ENCODE data around the gene CIITA. TPM values are rescaled to one million over a fixed set of nuclear protein-coding genes. Genes with fewer than 3 reads are reported as not detected.
"Not testable (repeated sequence)": the region's sequence is repeated elsewhere in the genome, so short reads cannot be mapped to it uniquely, and the experiment has no call there.

Gene CIITA
- total RNA-seq = under 1 TPM; 0.12 to 0.29 TPM

- Mint-ChIP-seq H3K4me3 (no peak within 1 kb of the TSS), H3K36me3 (ENCODE audit: low read depth) (no peaks in the 10 kb centered on the region), H3K27ac (peak within 1 kb of the TSS; percentile 2), H3K4me1 (ENCODE audit: low read depth) (peaks cover 47% of the 10 kb centered on the region), H3K27me3 (ENCODE audit: low read depth) (peaks cover 77% of the 10 kb centered on the region), H3K9me3 (no peaks in the 10 kb centered on the region)
- peak; percentile 48 for DNase-seq
- CTCF ChIA-PET = no interaction called here
- intact Hi-C loops (cut with micrococcal nuclease) = no loop called here
Observed at GRCh38 chr16:10876799-10877341, at the start of gene CIITA. Gene CIITA, plus strand, starts transcription at chr16:10877202. Its CDS starts 129 bp downstream, at chr16:10877331.

DNA sequence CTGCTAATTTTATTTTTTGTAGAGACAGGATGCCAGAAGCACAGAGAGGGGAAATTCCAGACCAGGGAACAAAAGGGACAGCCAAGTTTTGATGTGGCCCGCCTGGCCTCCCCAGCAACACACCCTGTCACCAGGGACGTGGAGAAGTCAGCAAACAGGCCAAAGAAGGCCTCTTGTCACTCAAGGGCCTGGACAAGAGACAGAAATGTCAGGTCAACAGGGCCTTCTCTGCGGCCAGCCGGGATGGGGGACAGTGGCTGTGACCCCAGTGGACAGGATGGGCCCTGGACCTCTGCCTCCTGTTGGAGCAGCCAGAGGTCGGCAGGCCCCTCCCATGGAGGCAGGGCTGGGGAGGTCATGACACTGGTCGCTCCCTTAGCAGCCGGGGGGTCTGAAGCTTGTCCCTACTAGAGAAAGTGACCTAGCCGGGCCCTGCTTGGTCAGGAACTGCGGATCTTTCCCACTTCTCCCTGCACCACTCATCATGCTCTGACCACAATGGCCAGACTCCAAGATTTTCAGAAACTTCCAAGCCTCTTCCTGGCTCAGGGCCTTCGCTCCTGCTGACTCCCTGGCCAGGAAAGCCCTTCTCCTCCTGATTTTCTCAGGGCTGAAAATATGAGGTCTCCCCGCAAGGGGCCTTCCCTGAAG, 49.2 kb upstream of the CIITA start:
- Mint-ChIP-seq H3K4me3 (no peak overlapping the region), H3K36me3 (ENCODE audit: low read depth) (no peaks in the 10 kb centered on the region), H3K27ac (no peak overlapping the region), H3K27me3 (ENCODE audit: low read depth) (peaks cover 2% of the 10 kb centered on the region), H3K4me1 (ENCODE audit: low read depth) (no peaks in the 10 kb centered on the region), H3K9me3 (no peaks in the 10 kb centered on the region)
- intact Hi-C loops (cut with micrococcal nuclease) = no loop called here
- CTCF ChIA-PET = no interaction called here
- no peak for DNase-seq

DNA sequence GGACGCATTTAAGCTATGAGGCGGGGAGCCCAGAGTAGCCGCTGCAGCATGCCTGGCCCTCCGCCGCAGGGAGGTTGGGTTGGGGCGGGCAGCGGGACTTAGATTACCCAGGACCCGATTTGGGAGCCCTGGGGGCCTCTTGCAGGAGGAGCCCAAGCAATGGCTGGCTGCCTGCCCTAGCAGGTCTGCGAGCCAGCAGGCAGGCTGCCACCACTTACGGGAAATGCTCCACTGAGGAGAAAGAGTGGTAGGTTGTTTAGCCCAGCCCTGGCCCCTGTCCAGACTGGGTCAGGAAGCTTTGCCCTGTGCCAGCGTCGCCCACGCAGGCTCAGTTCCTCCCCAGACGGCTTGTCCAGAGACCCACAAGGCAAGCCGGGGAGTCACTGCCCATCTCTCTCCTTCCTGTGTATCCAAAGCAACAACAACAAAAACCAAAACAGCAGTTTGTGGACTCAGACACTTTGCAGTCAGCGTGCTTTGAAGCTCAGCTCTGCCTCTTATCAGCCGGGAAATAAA, 48.1 kb upstream of the CIITA start:
- DNase-seq = no peak
- intact Hi-C loops (cut with micrococcal nuclease) = no loop called here
- Mint-ChIP-seq H3K27ac (no peak overlapping the region), H3K4me1 (ENCODE audit: low read depth) (no peaks in the 10 kb centered on the region), H3K9me3 (no peaks in the 10 kb centered on the region), H3K4me3 (no peak overlapping the region), H3K36me3 (ENCODE audit: low read depth) (no peaks in the 10 kb centered on the region), H3K27me3 (ENCODE audit: low read depth) (peaks cover 2% of the 10 kb centered on the region)
- CTCF ChIA-PET = no interaction called here

- H3K4me3 Mint-ChIP-seq; intact Hi-C loops (cut with micrococcal nuclease); H3K27me3 Mint-ChIP-seq (ENCODE audit: low read depth); DNase-seq; H3K9me3 Mint-ChIP-seq; H3K27ac Mint-ChIP-seq; H3K4me1 Mint-ChIP-seq (ENCODE audit: low read depth); H3K36me3 Mint-ChIP-seq (ENCODE audit: low read depth); CTCF ChIA-PET: not testable (repeated sequence)
Observed at GRCh38 chr16:10829390-10830098, 47.5 kb upstream of the CIITA start.

GRCh38 chr16:10830240-10830639, 46.8 kb upstream of the CIITA start:
- H3K9me3 Mint-ChIP-seq; H3K36me3 Mint-ChIP-seq (ENCODE audit: low read depth); DNase-seq; CTCF ChIA-PET; intact Hi-C loops (cut with micrococcal nuclease); H3K4me3 Mint-ChIP-seq; H3K27me3 Mint-ChIP-seq (ENCODE audit: low read depth); H3K27ac Mint-ChIP-seq; H3K4me1 Mint-ChIP-seq (ENCODE audit: low read depth): not testable (repeated sequence)

- no peak for DNase-seq
- Mint-ChIP-seq H3K36me3 (ENCODE audit: low read depth) (no peaks in the 10 kb centered on the region), H3K27me3 (ENCODE audit: low read depth) (peaks cover 7% of the 10 kb centered on the region), H3K4me3 (no peak overlapping the region), H3K27ac (no peak overlapping the region), H3K9me3 (no peaks in the 10 kb centered on the region), H3K4me1 (ENCODE audit: low read depth) (no peaks in the 10 kb centered on the region)
- intact Hi-C loops (cut with micrococcal nuclease) = no loop called here
- CTCF ChIA-PET = no interaction called here
Observed at GRCh38 chr16:10831894-10832886, 44.8 kb upstream of the CIITA start.

- Mint-ChIP-seq H3K4me1 (ENCODE audit: low read depth) (no peaks in the 10 kb centered on the region), H3K4me3 (no peak overlapping the region), H3K9me3 (no peaks in the 10 kb centered on the region), H3K36me3 (ENCODE audit: low read depth) (no peaks in the 10 kb centered on the region), H3K27me3 (ENCODE audit: low read depth) (peaks cover 7% of the 10 kb centered on the region), H3K27ac (no peak overlapping the region)
- intact Hi-C loops (cut with micrococcal nuclease) = no loop called here
- DNase-seq = no peak
- CTCF ChIA-PET = no interaction called here
Observed at GRCh38 chr16:10833271-10833670, 43.7 kb upstream of the CIITA start.

GRCh38 chr16:10834130-10834529, 42.9 kb upstream of the CIITA start:
- no peaks in the 10 kb centered on the region for H3K36me3 Mint-ChIP-seq (ENCODE audit: low read depth)
- CTCF ChIA-PET = no interaction called here
- no peaks in the 10 kb centered on the region for H3K4me1 Mint-ChIP-seq (ENCODE audit: low read depth)
- intact Hi-C loops (cut with micrococcal nuclease) = no loop called here
- peaks cover 7% of the 10 kb centered on the region for H3K27me3 Mint-ChIP-seq (ENCODE audit: low read depth)
- no peak for DNase-seq
- H3K27ac Mint-ChIP-seq = no peak overlapping the region
- H3K9me3 Mint-ChIP-seq = no peaks in the 10 kb centered on the region
- no peak overlapping the region for H3K4me3 Mint-ChIP-seq

DNA sequence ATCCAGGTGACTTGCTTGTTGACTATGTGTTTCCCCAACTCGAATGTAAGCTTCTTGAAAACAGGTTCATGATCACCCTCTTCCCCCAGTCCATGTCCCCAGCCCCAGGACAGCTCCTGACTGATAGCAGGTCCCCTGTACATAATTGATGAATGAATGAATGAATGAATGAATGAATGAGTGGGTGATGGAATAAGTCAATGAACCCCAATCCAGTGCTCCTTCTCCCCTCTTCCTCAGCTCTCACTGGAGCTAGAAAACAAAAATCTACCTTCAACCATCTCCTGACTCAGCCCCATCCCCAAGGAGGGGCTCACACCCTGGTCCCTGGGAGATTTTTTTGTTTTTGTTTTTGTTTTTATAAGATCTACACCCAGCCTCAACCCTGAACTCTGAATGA, 42.2 kb upstream of the CIITA start:
- Mint-ChIP-seq H3K9me3 (no peaks in the 10 kb centered on the region), H3K4me3 (no peak overlapping the region), H3K27me3 (ENCODE audit: low read depth) (peaks cover 7% of the 10 kb centered on the region), H3K4me1 (ENCODE audit: low read depth) (no peaks in the 10 kb centered on the region), H3K27ac (no peak overlapping the region), H3K36me3 (ENCODE audit: low read depth) (no peaks in the 10 kb centered on the region)
- intact Hi-C loops (cut with micrococcal nuclease) = no loop called here
- CTCF ChIA-PET = no interaction called here
- no peak for DNase-seq

DNA sequence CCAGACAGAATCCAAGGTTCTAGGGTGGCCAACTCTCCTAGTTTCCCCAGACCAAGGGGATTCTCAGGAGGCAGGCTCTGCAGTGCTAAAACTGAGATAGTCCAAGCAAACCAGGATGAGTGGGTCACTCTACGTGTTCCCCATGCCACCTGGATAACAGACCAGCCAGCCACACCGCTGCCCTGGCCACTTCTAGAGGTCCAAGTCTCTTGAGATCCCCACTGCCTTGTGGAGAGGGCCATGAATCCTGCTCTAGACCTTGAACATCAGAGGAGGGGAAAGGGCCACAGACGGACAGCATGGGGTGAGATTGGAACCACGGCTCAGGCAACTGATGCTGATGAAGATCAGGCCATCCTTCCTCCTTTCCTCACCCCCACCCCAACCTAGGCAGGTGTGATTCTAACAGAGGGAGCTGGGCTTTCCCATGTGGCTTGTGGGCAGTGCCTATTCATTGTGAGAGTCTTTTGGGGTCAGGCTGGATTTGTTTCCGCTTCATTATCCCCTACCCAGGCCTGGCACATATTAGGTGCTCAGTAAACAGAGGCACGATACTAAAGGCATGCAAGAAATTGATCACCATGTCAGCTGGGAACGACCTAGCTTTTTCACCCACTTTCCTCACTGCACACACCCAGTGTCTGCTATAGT, 41.6 kb upstream of the CIITA start:
- CTCF ChIA-PET = no interaction called here
- Mint-ChIP-seq H3K9me3 (no peaks in the 10 kb centered on the region), H3K27me3 (ENCODE audit: low read depth) (peaks cover 7% of the 10 kb centered on the region), H3K27ac (no peak overlapping the region), H3K4me1 (ENCODE audit: low read depth) (no peaks in the 10 kb centered on the region), H3K36me3 (ENCODE audit: low read depth) (no peaks in the 10 kb centered on the region), H3K4me3 (no peak overlapping the region)
- peak; percentile 6 for DNase-seq
- intact Hi-C loops (cut with micrococcal nuclease) = no loop called here

DNA sequence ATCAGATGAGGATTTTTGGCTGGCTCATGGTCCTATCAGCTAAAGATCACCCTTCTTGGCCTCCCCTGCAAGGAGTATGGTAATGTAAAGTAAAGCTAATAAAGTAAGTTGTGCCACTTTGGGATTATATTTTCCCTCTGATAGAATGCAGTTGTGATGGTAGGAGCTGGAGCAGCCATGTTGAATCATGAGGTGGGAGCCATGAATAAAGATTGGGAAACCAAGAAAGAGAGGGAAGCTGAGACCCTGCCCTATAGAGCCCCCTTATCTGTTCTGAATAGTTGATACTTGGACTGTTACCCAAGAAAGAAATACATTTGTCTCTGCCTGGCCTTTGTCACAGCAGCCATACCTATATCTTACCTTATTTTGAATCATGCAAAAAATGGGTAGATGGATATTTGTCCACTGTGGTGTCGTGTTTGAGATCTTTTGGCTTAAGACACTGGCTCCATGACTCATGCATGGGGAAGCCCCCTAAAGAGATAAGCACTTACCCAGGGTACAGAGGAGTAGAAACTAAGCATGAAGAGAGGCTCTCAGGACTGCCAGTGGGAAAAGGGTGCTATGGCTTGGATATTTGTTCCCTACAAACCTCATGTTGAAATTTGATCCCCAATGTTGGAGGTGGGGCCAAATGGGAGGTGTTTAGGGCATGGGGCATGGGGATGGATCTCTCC, 40.7 kb upstream of the CIITA start:
- Mint-ChIP-seq H3K36me3 (ENCODE audit: low read depth) (no peaks in the 10 kb centered on the region), H3K27me3 (ENCODE audit: low read depth) (peaks cover 12% of the 10 kb centered on the region), H3K9me3 (no peaks in the 10 kb centered on the region), H3K4me3 (no peak overlapping the region), H3K4me1 (ENCODE audit: low read depth) (no peaks in the 10 kb centered on the region), H3K27ac (no peak overlapping the region)
- CTCF ChIA-PET = interaction anchor here (0.6 kb wide), 1 partner anchor 500 kb away, joined by 3 read pairs; no protein-coding TSS in a partner anchor
- no peak for DNase-seq
- intact Hi-C loops (cut with micrococcal nuclease) = no loop called here
